ENCODE measurements around the gene MAPKAP1.

The MAPKAP1 gene

DNA sequence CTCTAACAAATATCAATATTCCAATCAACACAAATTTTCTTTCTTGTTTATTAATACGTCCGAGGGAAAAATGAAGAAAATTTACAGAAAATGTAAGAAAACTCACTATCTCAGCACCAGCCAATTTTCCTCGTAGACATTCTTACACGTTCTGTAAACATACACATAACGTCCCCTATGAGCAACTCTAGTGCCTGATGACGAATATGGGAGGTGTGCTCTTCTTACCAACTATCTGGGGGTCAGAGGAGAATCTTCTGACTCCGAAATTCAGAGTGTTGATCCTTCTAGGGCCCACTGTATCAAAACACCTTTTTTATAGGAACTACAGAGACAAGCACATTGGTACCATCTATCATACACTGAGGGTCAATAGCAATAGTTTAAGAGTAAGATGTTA lies 246.7 kb downstream of the MAPKAP1 start:
- no peak overlapping the region for H3K4me3 ChIP-seq (ENCODE audit: low read depth, low read length)
- TF ChIP-seq, protein P1, sequence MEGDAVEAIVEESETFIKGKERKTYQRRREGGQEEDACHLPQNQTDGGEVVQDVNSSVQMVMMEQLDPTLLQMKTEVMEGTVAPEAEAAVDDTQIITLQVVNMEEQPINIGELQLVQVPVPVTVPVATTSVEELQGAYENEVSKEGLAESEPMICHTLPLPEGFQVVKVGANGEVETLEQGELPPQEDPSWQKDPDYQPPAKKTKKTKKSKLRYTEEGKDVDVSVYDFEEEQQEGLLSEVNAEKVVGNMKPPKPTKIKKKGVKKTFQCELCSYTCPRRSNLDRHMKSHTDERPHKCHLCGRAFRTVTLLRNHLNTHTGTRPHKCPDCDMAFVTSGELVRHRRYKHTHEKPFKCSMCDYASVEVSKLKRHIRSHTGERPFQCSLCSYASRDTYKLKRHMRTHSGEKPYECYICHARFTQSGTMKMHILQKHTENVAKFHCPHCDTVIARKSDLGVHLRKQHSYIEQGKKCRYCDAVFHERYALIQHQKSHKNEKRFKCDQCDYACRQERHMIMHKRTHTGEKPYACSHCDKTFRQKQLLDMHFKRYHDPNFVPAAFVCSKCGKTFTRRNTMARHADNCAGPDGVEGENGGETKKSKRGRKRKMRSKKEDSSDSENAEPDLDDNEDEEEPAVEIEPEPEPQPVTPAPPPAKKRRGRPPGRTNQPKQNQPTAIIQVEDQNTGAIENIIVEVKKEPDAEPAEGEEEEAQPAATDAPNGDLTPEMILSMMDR (IDR thresholded peaks at IDR 0.05; ENCODE audit: insufficient read depth, low read length, missing control alignments), result no peak
- ChIA-PET CTCF (no interaction called here), POLR2A (no interaction called here)
- DNase-seq (ENCODE audit: low read depth, low spot score), result no peak

DNA sequence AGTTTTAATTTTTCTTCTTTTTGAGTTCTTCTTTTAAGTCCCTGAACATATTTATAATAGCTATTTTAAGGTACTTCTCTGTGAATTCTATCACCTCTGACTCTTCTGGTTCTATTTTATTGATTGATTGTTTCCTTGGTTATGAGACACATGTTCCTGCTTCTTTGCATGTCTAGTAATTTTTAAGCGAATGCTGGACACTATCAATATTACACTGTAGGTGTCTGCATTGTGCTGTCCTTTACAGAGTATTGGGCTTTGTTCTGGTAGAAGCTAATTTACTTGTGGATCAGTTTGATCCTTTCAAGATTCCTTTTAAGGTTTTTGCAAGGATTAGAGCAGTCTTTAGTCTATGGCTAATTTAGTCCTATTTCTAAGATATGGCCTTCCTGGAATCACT lies 249.7 kb downstream of the MAPKAP1 start:
- ChIA-PET POLR2A (no interaction called here), CTCF (no interaction called here)
- TF ChIP-seq, protein P1 (IDR thresholded peaks at IDR 0.05; ENCODE audit: insufficient read depth, low read length, missing control alignments), result no peak
- H3K4me3 ChIP-seq (ENCODE audit: low read depth, low read length), result no peak overlapping the region
- DNase-seq (ENCODE audit: low read depth, low spot score), result no peak

DNA sequence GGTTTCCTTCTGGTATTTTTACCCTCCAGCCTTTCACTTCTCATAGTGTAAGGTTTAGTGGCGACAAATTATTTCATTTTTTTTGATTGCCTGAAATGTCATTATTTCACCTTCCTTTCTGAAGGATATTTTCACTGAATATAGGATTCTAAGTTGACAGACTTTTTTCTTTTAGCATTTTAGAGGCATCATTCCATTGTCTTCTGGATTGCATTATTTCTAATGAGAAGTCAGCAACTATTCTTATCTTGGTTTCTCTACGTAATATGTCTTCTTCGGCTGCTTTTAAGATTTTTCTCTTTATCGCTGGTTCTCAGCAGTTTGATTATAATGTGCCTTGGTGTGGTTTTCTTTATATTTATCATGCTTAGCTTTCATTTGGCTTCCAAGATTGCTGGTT lies 251.1 kb downstream of the MAPKAP1 start:
- TF ChIP-seq, protein P1 (IDR thresholded peaks at IDR 0.05; ENCODE audit: insufficient read depth, low read length, missing control alignments), result no peak
- DNase-seq (ENCODE audit: low read depth, low spot score), result no peak
- no peak overlapping the region for H3K4me3 ChIP-seq (ENCODE audit: low read depth, low read length)
- ChIA-PET POLR2A (no interaction called here), CTCF (no interaction called here)

DNA sequence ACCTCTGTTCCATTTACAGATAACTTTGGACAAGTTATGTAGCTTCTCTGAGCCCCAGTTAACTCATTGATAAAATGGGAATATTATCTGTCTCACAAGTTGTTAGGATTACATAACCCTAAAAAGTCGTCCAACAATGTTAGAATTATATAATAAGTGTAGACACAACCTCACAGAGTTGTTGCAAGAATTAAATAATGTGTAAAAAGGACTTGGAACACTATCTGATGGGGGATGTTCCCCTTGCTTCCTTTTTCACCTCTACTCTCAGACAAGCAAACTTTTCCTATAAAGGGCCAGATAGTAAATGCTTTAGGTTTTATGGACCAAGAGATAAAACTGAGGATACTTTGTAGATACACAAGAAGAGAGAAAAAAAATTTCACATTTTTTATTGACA lies 251.9 kb downstream of the MAPKAP1 start:
- no peak for DNase-seq (ENCODE audit: low read depth, low spot score)
- TF ChIP-seq, protein P1 (IDR thresholded peaks at IDR 0.05; ENCODE audit: insufficient read depth, low read length, missing control alignments), result no peak
- CTCF ChIA-PET, result no interaction called here
- H3K4me3 ChIP-seq (ENCODE audit: low read depth, low read length), result no peak overlapping the region
- POLR2A ChIA-PET, result no interaction called here

DNA sequence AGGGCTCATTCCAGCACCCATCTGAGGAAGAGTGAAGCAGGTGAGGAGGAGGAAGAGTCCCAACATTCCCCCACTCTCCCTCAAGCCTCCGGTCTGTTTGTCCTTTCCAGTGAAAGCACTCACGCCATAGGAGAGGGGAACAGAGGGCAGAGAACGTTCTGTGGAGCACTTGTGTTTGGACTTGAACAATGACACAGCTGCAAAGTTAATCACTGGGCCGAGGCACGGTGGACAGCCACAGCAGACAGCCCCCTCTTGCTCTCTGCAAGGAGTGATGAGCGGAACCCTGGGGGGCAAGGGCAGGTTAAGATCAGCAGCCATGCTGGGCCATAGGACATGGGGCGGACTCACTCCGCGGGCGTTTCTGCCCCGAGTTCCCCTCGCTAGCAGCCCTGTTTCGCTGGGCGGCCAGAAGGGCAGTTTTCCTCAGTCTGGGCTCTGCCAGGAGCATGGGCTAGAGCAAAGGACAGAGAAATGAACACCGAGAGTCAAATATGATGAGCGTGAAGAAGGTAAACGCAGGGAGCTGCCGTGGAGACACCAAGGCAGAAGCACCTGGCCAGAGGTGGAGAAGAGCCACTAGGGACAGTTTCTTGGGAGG lies 259.7 kb downstream of the MAPKAP1 start:
- TF ChIP-seq, protein P1 (IDR thresholded peaks at IDR 0.05; ENCODE audit: insufficient read depth, low read length, missing control alignments), result no peak
- no peak overlapping the region for H3K4me3 ChIP-seq (ENCODE audit: low read depth, low read length)
- ChIA-PET CTCF (no interaction called here), POLR2A (no interaction called here)
- no peak for DNase-seq (ENCODE audit: low read depth, low spot score)

DNA sequence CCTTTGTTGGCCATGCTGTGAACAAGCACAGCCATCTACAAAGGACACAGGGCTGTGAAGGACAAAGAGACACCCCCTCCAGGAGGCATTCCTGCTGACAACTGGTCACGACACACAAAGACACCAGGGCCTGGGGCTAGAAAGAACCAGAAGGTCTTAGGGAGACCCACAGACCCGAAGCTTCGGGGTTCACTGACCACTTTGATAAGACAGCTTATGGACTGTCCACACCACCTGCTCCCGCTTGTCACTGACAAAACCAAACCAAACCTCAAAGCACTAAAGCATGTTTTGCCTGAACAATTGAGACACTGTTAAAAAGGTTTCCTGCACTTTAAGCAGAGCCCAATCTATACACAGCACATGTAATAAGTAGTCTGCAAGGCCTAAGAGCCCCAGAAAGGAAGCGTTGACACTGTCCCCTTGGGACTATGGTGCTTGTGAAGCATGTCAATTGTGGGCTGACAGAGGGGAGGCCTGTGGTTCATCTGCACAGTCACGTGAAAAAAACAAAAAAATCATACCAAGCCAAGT lies 260.4 kb downstream of the MAPKAP1 start:
- DNase-seq (ENCODE audit: low read depth, low spot score), result no peak
- ChIA-PET CTCF (no interaction called here), POLR2A (no interaction called here)
- no peak overlapping the region for H3K4me3 ChIP-seq (ENCODE audit: low read depth, low read length)
- TF ChIP-seq, protein P1 (IDR thresholded peaks at IDR 0.05; ENCODE audit: insufficient read depth, low read length, missing control alignments), result no peak

Data from AG04449 (cell line).